H9 (cell line): ENCODE data around the gene FHIT. TPM values are rescaled to one million over a fixed set of nuclear protein-coding genes. Genes with fewer than 3 reads are reported as not detected.

Experiments used
- DNase-seq: peaks from one replicate; pipeline ENCODE4 v3.0.0-alpha.2; 2017
- H2AFZ ChIP-seq: one replicate; pipeline ENCODE4 v1.6.1; 2013; ENCODE audit warnings: mild to moderate bottlenecking, low read length, control low read depth, moderate library complexity
- H2AK5ac ChIP-seq: 2 replicates; pipeline ENCODE4 v1.6.1; 2013; ENCODE audit warnings: low read length, control low read depth, mixed read lengths; ENCODE audit not compliant: insufficient read length
- H2BK120ac ChIP-seq: one replicate; pipeline ENCODE4 v1.6.1; 2013; ENCODE audit warnings: low read depth, mild to moderate bottlenecking, low read length, control low read depth, inconsistent platforms; ENCODE audit not compliant: poor library complexity, severe bottlenecking
- H2BK12ac ChIP-seq: 2 replicates; pipeline ENCODE4 v1.6.1; 2013; ENCODE audit warnings: low read length, control low read depth, mixed read lengths, low read depth; ENCODE audit not compliant: insufficient read length
- H2BK15ac ChIP-seq: 2 replicates; pipeline ENCODE4 v1.6.1; 2013; ENCODE audit warnings: low read depth, low read length, control low read depth
- H2BK20ac ChIP-seq: one replicate; pipeline ENCODE4 v1.6.1; 2013; ENCODE audit warnings: low read depth, mild to moderate bottlenecking, low read length, control low read depth, inconsistent platforms; ENCODE audit not compliant: poor library complexity, severe bottlenecking
- H2BK5ac ChIP-seq: 2 replicates; pipeline ENCODE4 v1.6.1; 2013; ENCODE audit warnings: low read length, control low read depth, mixed read lengths; ENCODE audit not compliant: insufficient read length
- H3K14ac ChIP-seq: 2 replicates; pipeline ENCODE4 v1.6.1; 2013; ENCODE audit warnings: low read length, control low read depth; ENCODE audit not compliant: insufficient read depth
- H3K18ac ChIP-seq: 2 replicates; pipeline ENCODE4 v1.6.1; 2013; ENCODE audit warnings: low read depth, mild to moderate bottlenecking, mixed read lengths, low read length, control low read depth; ENCODE audit not compliant: insufficient read length
- H3K23ac ChIP-seq: 2 replicates; pipeline ENCODE4 v1.6.1; 2013; ENCODE audit warnings: low read length, control low read depth, mixed read lengths, low read depth; ENCODE audit not compliant: insufficient read length
- H3K23me2 ChIP-seq: 2 replicates; pipeline ENCODE4 v1.6.1; 2013; ENCODE audit warnings: low read depth, mild to moderate bottlenecking, mixed read lengths, low read length, control low read depth; ENCODE audit not compliant: insufficient read length, poor library complexity, severe bottlenecking
- H3K27ac ChIP-seq: 2 replicates; pipeline ENCODE4 v1.5.1; 2013; ENCODE audit warnings: low read length, control low read depth, mixed read lengths, low read depth; ENCODE audit not compliant: insufficient read length
- H3K27me3 ChIP-seq: 2 replicates; pipeline ENCODE4 v1.6.1; 2013; ENCODE audit warnings: low read length, control low read depth, inconsistent platforms; ENCODE audit not compliant: insufficient read depth
- H3K4ac ChIP-seq: 2 replicates; pipeline ENCODE4 v1.6.1; 2013; ENCODE audit warnings: low read depth, mild to moderate bottlenecking, control low read depth, inconsistent platforms, low read length, moderate library complexity
- H3K4me1 ChIP-seq: 2 replicates; pipeline ENCODE4 v1.6.1; 2013; ENCODE audit warnings: low read length, control low read depth, inconsistent platforms; ENCODE audit not compliant: insufficient read depth
- H3K4me2 ChIP-seq: 2 replicates; pipeline ENCODE4 v1.6.1; 2013; ENCODE audit warnings: low read length, control low read depth, mixed read lengths; ENCODE audit not compliant: insufficient read length, insufficient read depth
- H3K56ac ChIP-seq: 2 replicates; pipeline ENCODE4 v1.6.1; 2013; ENCODE audit warnings: low read depth, mild to moderate bottlenecking, mixed read lengths, low read length, control low read depth; ENCODE audit not compliant: insufficient read length
- H3K79me1 ChIP-seq: 2 replicates; pipeline ENCODE4 v1.6.1; 2013; ENCODE audit warnings: low read depth, mild to moderate bottlenecking, moderate library complexity, low read length, control low read depth, inconsistent platforms; ENCODE audit not compliant: insufficient read depth, poor library complexity, severe bottlenecking
- H3K79me2 ChIP-seq: 2 replicates; pipeline ENCODE4 v1.6.1; 2013; ENCODE audit warnings: low read length, control low read depth, inconsistent platforms; ENCODE audit not compliant: insufficient read depth
- H3K9ac ChIP-seq: 2 replicates; pipeline ENCODE4 v1.6.1; 2013; ENCODE audit warnings: low read length, control low read depth, mixed read lengths; ENCODE audit not compliant: insufficient read length; ENCODE audit errors: extremely low read depth
- H3K9me3 ChIP-seq: one replicate; pipeline ENCODE4 v1.6.1; 2013; ENCODE audit warnings: low read depth, low read length, inconsistent platforms; ENCODE audit not compliant: control insufficient read depth
- H3T11ph ChIP-seq: one replicate; pipeline ENCODE4 v1.6.1; 2013; ENCODE audit warnings: mild to moderate bottlenecking, low read length, control low read depth, inconsistent platforms
- H4K20me1 ChIP-seq: one replicate; pipeline ENCODE4 v1.6.1; 2013; ENCODE audit not compliant: control insufficient read depth, insufficient read length, insufficient read depth
- H4K5ac ChIP-seq: 2 replicates; pipeline ENCODE4 v1.6.1; 2013; ENCODE audit warnings: low read depth, mild to moderate bottlenecking, mixed read lengths, low read length, control low read depth; ENCODE audit not compliant: insufficient read length
- H4K8ac ChIP-seq: replicated peaks from 2 replicates; pipeline ENCODE4 v1.6.1; 2013; ENCODE audit warnings: low read length, control low read depth, mixed read lengths, low read depth; ENCODE audit not compliant: insufficient read length
- H4K91ac ChIP-seq: 2 replicates; pipeline ENCODE4 v1.6.1; 2013; ENCODE audit warnings: low read depth, mild to moderate bottlenecking, moderate library complexity, mixed read lengths, low read length, control low read depth; ENCODE audit not compliant: insufficient read length
- H3K27ac Mint-ChIP-seq, 3 experiments: 2 replicates in 2 of 3; 3 replicates in 1 of 3; pipeline ENCODE4 v1.8.0; 2020 to 2021; ENCODE audit warnings: mixed read lengths in 3 of 3, mild to moderate bottlenecking in 1 of 3, moderate library complexity in 1 of 3
- H3K27me3 Mint-ChIP-seq: 2 replicates; pipeline ENCODE4 v1.8.0; 2021; ENCODE audit warnings: low read depth, mild to moderate bottlenecking, moderate library complexity, mixed read lengths
- H3K36me3 Mint-ChIP-seq, 3 experiments: 2 replicates in 2 of 3; 3 replicates in 1 of 3; pipeline ENCODE4 v1.8.0; 2020 to 2021; ENCODE audit warnings: low read depth in 3 of 3, mixed read lengths in 3 of 3; ENCODE audit not compliant: insufficient read depth in 1 of 3
- H3K4me1 Mint-ChIP-seq, 2 experiments: 2 replicates each; pipeline ENCODE4 v1.8.0; 2020; ENCODE audit warnings: mixed read lengths in 2 of 2
- H3K4me3 Mint-ChIP-seq, 2 experiments: 2 replicates in 1 of 2; 3 replicates in 1 of 2; pipeline ENCODE4 v1.8.0; 2020 to 2021; ENCODE audit warnings: mild to moderate bottlenecking in 2 of 2, mixed read lengths in 2 of 2, moderate library complexity in 1 of 2
- H3K9me3 Mint-ChIP-seq, 2 experiments: 2 replicates in 1 of 2; 3 replicates in 1 of 2; pipeline ENCODE4 v1.8.0; 2020; ENCODE audit warnings: mild to moderate bottlenecking in 2 of 2, mixed read lengths in 2 of 2, moderate library complexity in 1 of 2
- CTCF ChIP-seq: fragments of 200-600 bp; sonication (generic); conservative IDR thresholded peaks from 3 replicates; pipeline ENCODE4 v1.8.0; 2021; ENCODE audit warnings: antibody characterized with exemption, mild to moderate bottlenecking
- WGBS: extraction: QIAGEN DNeasy Blood & Tissue Kit; methylation state at CpG from one replicate; pipeline ENCODE4 v1.1.7; 2013; ENCODE audit warnings: missing lambda C conversion rate, low lambda C conversion rate, mixed read lengths; ENCODE audit not compliant: insufficient read length; ENCODE audit errors: extremely low coverage; 5-methylcytosine and 5-hydroxymethylcytosine counted together
- total RNA-seq: library from RNA; stranded (reverse); gene quantifications from 2 replicates; pipeline ENCODE4 v1.2.1, GENCODE V29; 2021

Gene FHIT
- total RNA-seq, 1 experiment from 2014 or later = 3.0 TPM

DNA sequence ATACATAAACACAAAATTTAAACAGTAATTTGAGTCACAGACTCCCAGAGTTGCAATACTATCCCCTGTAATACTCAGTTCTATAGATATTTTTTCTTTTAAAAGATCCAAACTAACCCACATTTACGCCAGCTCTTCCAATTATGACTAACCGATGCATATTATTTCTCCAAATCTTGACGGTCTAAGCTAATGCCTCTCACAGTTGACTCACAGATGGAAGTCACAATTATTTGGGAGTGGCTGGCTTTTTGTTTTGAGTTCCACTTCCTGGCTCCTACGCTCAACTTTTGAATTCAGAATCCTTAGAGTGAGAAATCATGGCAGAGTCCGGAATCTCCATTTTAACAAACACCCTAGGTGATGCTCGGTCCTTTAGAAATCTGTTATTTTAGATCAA, 749.9 kb downstream of the FHIT start:
- H3K4me3 Mint-ChIP-seq = no peak overlapping the region
- Histone ChIP-seq H3K56ac (no peak overlapping the region), H2AFZ (no peak overlapping the region), H3K14ac (no peak overlapping the region), H3K9me3 (no peaks in the 10 kb centered on the region), H2BK12ac (no peak overlapping the region), H2BK15ac (no peak overlapping the region), H3K23me2 (no peaks in the 10 kb centered on the region), H3K79me1 (no peaks in the 10 kb centered on the region), H2BK120ac (no peak overlapping the region), H3K4ac (no peak overlapping the region), H2AK5ac (no peak overlapping the region), H3K4me1 (no peaks in the 10 kb centered on the region; the same call in 1 of the 2 replicates), H2BK5ac (no peak overlapping the region), H2BK20ac (no peak overlapping the region), H3K23ac (no peak overlapping the region), H3K79me2 (no peaks in the 10 kb centered on the region), H4K8ac (no peak overlapping the region), H3K27ac (no peak overlapping the region), H3T11ph (no peak overlapping the region), H3K9ac (no peak overlapping the region), H4K5ac (no peak overlapping the region), H3K27me3 (no peaks in the 10 kb centered on the region), H4K91ac (no peak overlapping the region), H4K20me1 (no peaks in the 10 kb centered on the region), H3K4me2 (no peak overlapping the region), H3K18ac (no peak overlapping the region)
- no peaks in the 10 kb centered on the region for H3K4me1 Mint-ChIP-seq
- H3K36me3 Mint-ChIP-seq = no peaks in the 10 kb centered on the region
- no peak overlapping the region for H3K27ac Mint-ChIP-seq
- no CpG with 5 or more reads among the region's 6 CpGs for WGBS
- H3K27me3 Mint-ChIP-seq = no peaks in the 10 kb centered on the region
- DNase-seq = no peak
- H3K9me3 Mint-ChIP-seq = no peaks in the 10 kb centered on the region
- no peak for TF ChIP-seq CTCF
